GM21447 (cell line): ENCODE results near the gene RNF5.

Experiments
- ATAC-seq: cut with Tn5 transposase; IDR thresholded peaks from one replicate; pipeline ENCODE4 v1.9.1; 2021; ENCODE audit not compliant: unreplicated experiment

The RNF5 gene

GRCh38 chr6:32151863-32152768 lies 26.1 kb upstream of the RNF5 start, which contains the start of gene PRRT1:
PRRT1 (minus strand) TSS chr6:32151939; CDS start chr6:32151827, 112 bp downstream.
- ATAC-seq: no peak

- no peak for ATAC-seq
Observed at GRCh38 chr6:32152769-32153563, 25.2 kb upstream of the RNF5 start.

GRCh38 chr6:32153564-32154513 lies 24.4 kb upstream of the RNF5 start, which contains the start of gene PPT2:
PPT2 (plus strand) TSS chr6:32154141; CDS start chr6:32154595, 454 bp downstream.
- ATAC-seq: peak; percentile 22

- ATAC-seq: peak; percentile 83
Observed at GRCh38 chr6:32154514-32155161, 23.6 kb upstream of the RNF5 start.

- no peak for ATAC-seq
Observed at GRCh38 chr6:32156891-32157290, 21.3 kb upstream of the RNF5 start.

- ATAC-seq: no peak
Observed at GRCh38 chr6:32158052-32158451, 20.2 kb upstream of the RNF5 start.

GRCh38 chr6:32163559-32164258 lies 14.5 kb upstream of the RNF5 start:
- ATAC-seq: no peak

- no peak for ATAC-seq
Observed at GRCh38 chr6:32164295-32164694, 13.9 kb upstream of the RNF5 start, which contains the start of gene EGFL8. EGFL8 (plus strand) TSS chr6:32164595; CDS start chr6:32166166, 1,571 bp downstream.

- no peak for ATAC-seq
Observed at GRCh38 chr6:32166411-32167061, 11.7 kb upstream of the RNF5 start.

GRCh38 chr6:32167154-32167760 lies 10.9 kb upstream of the RNF5 start:
- ATAC-seq: no peak

- ATAC-seq: no peak
Observed at GRCh38 chr6:32167761-32168262, 10.4 kb upstream of the RNF5 start.

- ATAC-seq: no peak
Observed at GRCh38 chr6:32168350-32168749, 9.9 kb upstream of the RNF5 start.

- no peak for ATAC-seq
Observed at GRCh38 chr6:32168807-32169591, 9.2 kb upstream of the RNF5 start.

- ATAC-seq: no peak
Observed at GRCh38 chr6:32170294-32170693, 7.9 kb upstream of the RNF5 start.

GRCh38 chr6:32171234-32171633 lies 7.0 kb upstream of the RNF5 start:
- no peak for ATAC-seq

- ATAC-seq: no peak
Observed at GRCh38 chr6:32173051-32173727, 5.0 kb upstream of the RNF5 start.

- no peak for ATAC-seq
Observed at GRCh38 chr6:32174416-32174815, 3.8 kb upstream of the RNF5 start.
